HG03066 (cell line): ENCODE results near the gene IL21R.
A peak's percentile ranks its signal among the peaks of the same experiment; 100 is the strongest.
"Not testable (repeated sequence)": the region's sequence is repeated elsewhere in the genome, so short reads cannot be mapped to it uniquely, and the experiment has no call there.

Experiments
- ATAC-seq: cut with Tn5 transposase; IDR thresholded peaks from one replicate; pipeline ENCODE4 v1.9.1; 2021; ENCODE audit warnings: low read depth; ENCODE audit not compliant: unreplicated experiment

The IL21R gene

DNA sequence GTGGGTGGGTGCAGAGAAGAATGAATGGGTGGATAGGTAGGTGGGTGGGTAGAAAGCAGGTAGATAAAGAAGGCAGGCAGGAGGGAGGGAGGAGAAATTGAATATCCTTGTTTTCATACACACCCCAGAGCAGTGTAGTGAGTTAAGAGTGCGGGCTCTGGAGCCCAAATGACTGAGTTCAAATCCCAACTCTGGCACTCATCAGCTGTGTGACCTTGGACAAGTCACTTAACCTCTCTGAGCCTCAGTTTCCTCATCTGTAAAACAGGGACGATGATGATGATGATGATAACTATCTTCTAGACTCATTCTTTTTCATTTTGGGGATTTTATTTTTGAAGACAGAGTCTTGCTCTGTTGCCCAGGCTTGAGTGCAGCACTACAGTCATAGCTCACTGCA is 2.0 kb upstream of the IL21R start:
- ATAC-seq: no peak

DNA sequence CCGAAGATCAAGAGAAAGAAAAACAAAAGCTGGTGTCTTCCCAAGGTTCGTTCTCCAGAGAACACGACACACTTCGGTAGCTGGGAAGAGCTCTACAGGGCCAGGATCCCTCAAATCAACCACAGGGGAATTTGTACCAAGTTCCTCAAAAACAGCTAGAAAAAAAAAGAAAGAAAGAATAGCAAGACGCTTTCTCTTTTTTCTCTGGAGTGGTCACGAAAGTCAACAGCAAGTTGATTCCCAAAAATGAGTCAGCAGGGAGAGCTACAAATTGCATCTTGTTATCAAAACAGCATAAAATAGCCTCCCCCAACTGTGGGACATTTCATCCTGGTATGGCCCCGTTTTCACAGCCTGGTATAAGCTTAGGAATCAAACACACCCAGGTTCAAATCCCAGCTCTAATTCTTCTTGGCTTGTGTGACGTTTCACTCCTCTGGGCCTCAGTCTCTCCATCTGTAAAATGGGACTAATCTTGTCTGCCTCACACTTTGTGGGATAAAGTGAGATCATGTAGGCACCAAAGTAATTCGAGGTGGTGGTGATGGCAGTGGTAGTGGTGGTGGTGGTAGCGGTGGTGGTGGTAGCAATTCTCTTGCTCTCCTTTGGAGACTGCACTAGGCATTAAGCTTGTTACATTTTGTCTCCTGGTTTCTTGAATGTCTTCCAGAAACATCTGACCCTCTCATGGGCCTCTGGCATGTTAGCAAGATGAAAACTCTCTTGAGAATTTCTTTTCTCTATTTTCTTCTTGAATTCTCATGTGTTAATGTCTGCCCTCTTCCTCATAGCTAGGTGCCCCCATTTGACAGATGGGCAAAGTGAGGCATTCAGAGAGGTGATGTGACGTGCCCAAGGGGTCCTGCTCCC is 988 bp upstream of the IL21R start:
- no peak for ATAC-seq

DNA sequence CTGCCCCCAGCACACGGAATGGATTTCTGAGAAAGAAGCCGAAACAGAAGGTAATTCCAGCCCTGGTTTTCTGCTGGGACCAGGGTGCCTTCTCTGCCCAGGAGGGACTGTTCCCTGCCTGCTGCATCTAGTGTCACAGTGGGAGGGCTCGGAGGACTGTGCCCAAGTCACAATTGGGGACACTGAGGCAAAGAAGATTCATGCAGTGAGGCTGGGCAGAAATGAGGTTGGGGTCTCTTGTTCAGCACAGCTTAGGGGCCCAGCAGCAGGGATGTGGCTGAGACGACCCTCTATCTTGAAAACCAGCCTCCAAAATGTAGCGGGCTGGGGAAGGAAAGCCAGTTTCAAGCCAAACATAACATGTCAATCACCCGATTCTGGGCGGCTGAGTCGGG is 592 bp downstream of the IL21R start:
- ATAC-seq: no peak

DNA sequence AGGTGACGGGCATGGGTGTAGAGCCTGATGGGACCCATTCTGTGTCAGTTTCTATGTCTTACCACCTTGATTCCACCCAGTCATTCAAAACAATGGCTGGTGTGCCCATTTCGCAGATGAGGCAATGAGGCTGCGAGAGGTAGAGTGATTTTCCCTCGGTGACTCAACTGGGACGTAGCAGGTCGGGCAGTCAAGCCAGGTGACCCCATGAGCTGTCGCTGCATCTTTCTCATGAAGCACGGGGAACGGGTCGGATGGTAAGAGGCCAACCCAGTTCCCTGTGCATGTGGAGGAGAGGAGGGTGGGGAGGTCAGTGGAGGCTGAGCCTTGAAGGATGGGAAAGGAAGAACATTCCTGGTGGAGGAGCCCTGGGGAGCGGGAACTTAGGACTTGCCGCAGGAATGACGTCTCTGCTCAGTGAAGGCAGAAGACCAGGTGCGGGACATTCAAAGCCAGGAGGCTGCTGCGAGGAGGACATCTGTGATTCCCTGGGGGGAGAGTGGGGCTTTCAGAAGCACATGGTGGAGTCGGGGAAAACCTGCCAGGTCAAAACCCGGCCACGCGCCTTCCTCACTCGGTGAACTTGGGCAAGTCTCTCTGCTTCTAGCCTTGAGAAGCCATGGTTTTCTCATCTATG is 1.1 kb downstream of the IL21R start:
- no peak for ATAC-seq

DNA sequence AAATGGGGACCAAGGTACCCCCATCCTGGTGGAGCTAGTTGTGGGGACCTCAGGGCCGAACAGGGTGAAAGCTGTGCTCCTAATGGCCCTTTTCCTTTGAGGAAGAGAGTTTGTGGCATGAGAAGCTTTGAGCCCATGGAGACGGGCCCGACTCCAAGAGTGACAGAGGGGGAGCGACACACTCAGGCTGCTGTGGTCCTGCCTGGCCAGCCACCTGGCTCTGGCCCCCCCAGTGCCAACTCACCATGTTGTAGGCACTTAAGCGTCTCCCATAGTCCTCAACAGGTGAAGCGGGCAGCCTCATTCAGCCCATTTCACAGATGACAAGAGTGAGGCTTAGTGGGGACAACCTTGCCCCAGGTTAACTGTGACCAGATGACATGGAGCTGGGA is 1.6 kb downstream of the IL21R start:
- no peak for ATAC-seq

DNA sequence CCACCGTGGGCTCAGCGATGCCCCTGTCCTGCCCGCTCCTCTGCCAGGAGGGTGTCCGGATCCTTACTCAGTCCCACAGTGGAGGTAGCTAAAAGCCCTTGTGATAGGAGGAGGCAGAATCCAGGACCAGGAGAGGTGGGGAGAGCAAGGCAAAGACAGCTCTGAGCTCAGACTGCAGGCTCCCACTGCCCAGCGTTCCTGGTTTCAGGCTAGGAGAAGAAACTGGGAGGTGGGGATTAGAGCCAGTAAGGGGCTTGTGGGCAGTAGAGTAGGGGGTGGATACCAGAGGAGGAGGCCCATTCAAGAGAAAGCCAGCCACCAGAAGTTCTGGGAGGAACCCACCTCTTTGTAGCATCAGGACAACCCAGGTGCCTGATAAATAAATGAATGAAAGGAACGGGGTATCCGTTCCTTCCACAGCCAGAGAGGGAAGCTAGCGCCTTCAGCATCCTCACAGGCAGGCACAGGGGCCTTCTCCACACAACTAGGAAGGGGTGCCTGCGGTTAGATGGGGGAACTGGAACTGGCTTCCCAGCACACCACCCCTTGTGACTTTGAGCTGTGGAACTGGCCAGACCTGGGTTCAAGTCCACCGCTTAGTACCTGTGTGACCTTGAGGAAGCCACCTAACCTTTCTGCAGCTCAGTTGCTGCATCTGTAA is 2.3 kb downstream of the IL21R start:
- ATAC-seq: no peak

DNA sequence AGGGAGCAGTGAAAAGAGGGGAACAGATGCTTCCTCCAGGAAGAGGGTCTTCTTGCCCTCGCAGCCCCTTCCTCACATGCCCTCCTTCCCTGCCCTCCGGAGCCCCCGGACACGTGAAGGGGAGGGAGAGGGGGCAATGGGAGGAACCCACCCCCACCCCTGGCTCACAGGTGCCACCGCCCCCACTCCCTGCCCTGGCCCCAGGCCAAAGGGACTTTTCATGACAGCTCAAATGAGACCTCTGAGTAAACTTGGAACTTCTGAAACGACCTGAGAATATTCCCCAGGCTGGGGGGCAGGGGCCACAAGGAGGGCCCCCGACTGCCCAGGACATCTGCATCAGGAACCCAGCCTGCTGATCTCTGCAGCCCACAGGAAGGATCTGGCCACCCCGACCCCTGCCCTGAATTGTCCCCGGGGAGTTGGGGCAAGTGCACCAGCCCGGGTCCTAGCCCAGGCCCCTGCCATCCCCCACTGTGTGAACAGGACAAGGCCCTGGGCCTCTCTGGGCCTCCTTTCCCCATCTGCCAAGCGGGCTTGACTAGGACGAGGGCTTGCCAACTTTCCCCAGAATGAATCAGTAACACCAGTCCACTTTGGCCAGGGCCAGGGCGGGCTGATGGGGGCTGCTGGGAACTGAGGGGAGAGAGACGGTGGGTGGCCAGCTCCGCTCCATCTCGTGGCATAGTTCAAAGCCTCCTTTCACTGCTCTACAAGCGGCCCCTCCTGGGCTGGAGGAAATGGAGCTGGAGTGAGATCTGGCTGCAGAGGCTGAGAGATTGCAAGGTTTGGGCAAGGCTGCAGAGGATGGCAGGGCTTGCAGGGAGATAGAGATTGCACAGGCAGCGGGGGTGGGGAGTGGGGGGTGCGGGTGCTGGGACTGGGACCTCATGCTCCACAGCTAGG is 3.8 kb downstream of the IL21R start:
- no peak for ATAC-seq

DNA sequence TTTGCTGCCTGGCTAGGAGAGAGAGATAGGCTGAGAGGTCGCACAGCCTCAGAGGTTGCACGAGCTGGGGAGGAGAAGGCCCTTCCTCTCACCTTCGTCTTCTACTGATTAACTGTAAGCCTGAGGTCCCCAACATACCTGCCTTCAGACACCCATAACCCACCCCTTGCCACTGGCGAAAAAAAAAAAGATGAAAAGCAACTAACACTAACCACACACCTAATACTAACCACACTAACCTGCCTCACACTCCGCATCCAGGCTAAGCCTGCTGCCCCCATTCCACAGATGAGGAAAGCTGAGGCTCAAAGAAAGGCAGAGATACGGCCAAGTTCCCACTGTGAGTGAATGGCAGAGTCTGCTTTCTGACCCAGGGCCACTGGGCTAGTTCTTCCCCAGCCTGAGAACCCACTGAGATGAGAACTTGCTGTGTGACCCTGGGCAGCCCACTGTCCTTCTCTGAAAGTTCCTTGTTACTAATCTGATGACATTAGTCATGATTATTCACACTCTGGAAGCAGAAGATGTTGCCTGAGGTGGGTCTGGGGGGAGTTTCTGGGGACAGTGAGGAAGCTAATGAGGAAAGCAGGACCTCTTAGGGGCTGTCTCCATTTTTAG is 4.6 kb downstream of the IL21R start:
- ATAC-seq: no peak

DNA sequence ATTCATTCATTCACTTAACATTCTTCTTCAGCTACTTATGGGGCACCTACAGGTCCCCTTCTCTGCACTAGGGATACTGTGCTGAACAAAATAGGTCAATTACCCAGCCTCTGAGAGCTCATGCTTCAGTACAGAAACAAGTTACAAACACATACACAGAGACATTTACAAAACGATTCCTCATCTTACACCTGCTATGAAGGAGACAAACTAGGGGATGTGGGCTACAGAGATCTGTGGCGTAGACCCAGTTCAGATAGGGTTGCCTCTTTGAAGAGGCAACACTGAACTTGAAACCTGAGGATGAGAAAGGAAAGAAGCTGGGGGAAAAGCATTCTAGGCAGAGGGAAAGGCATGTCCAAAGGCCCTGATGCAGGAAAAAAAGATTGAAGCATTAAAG is 5.2 kb downstream of the IL21R start:
- ATAC-seq: no peak

DNA sequence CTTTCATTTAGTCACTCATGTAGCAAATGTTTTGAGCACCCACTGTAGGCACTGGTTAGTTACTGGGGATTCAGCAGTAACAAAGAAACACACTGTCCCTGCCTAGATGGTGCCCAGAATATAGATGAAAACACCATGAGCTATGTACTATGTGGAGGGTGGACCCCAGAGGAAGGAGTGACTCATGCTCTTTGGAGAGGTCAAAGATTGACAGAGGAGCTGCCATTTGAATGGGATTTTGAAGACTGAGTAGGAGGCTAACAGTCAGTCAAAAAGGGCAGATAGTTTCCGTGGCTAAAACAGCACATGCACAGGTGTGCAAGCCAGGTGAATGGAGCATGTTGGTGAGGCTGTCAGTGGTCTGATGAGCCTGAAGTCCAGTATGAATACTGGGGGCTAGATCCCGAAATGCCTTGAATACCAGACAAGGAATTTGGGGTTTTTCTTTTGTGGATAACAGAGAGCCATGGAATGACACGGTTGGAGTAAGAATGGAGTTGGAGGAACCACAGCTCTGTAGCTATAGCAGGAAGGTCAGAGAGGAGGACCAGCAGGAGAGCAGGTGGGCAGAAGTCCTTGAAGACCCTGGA is 6.1 kb downstream of the IL21R start:
- ATAC-seq: peak; percentile 42

DNA sequence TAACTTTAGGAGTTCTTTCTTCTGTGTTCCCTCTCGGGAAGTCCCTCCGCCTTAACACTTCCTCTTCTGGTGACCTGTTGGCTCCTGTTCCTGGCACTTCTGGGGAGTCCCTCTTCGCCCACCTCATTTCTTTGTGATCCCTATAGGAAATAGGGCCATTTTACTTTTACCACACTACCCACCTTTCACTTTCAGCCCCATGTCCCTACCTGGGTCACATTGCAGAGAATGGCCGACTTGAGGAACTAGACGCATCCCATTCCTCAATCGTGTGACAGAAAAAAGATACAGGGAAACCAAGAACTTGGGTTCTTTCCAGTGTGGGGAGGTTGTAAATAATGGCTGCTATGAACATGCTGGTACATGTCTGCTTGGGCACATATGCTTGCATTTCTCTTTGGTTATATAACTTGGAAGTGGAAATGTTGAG is 6.6 kb downstream of the IL21R start:
- peak; percentile 30 for ATAC-seq

DNA sequence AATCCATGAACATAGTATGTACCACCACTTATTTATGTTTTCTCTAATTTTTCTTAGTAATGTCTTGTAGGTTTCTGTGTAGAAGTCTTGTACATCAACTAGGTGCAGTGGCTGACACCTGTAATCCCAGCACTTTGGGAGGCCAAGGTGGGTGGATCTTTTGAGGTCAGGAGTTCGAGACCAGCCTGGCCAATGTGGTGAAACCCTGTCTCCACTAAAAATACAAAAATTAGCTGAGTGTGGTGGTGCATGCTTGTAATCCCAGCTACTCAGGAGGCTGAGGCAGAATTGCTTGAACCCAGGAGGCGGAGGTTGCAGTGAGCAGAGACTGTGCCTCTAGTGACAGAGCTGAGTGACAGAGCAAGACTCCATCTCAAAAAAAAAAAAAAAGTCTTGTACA is 8.0 kb downstream of the IL21R start:
- ATAC-seq: not testable (repeated sequence)

DNA sequence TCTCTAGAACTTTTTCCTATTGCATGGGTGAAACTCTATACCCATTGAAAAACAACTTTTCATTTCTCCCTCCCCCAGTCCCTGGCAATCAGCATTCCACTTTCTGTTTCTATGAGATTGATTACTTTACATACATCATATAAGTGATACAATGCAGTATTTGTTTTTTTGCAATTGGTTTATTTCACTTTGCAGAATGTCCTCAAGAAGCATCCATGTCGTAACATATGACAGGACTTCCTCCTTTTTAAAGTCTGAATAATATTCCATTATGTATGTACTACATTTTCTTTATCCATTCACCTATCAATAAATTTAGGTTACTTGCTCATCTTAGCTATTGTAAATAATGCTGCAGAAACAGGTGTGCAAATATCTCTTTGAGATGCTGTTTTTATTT is 8.8 kb downstream of the IL21R start:
- no peak for ATAC-seq

DNA sequence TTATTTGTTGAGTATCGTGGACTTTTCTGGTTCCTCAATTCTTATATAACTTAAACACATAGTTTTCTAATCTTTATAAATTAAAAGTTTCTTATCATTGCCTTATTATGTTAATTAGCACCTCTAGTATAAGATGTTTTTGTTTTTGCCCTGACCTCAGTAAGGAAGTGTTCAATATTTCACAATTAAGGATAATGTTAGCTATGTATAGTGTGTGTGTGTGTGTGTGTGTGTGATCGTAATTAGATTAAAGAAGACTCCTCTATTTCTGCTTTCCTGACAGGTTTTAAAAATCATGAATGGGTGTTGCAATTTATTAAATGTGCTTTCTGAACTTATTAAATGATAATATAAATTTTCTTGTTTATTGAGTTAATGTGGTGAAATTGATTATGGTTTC is 12.0 kb downstream of the IL21R start:
- ATAC-seq: no peak

DNA sequence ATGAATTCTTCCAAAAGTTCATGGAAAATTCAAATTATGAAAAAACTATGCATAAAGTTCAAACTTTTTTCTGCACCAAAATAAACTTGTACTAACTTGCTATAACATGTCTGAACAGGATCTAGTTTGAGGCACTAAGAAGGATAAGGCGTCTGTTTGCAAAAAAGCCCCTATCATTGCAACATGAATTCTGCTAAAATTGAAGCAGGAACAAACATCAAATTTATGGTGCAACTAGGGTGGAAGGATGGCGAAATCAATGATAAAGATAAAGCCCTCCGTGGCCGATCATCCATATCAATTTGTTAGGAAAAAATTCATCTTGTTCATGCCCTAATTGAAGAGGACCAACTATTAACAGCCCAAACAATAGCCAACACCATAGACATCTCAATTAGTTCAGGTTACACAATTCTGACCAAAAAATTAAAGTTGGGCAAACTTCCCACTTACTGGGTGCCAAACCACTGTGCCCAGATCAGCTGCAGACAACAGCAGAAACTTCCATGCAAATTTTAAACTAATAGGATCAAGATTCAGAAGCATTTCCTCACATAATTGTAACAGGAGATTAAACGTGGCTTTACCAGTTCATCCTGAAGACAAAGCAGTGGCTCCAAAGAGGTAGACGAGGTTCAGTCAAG is 12.9 kb downstream of the IL21R start:
- ATAC-seq: no peak

DNA sequence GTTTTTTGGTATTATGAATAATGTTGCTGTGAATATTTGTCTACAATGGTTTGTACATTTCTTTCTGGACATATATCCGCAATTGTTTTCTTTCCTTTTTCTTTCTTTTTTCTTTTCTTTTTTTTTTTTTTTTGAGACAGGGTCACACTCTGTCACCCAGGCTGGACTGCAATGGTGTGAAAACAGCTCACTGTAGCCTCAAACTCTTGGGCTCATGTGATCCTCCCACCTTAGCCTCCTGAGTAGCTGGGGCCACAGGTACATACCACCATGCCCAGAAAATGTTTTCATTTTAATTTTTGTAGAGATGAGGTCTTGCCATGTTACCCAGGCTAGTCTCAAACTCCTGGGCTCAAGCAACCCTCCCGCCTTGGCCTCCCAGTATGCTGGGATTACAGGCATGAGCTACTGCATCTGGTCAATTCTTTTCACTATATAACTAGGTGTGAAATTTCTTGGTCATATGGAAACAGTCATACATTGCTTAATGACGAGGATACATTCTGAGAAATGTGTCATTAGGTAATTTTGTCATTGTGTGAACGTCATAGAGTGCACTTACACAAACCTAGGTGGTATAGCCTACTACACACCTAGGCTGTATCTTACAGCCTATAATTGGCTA is 15.2 kb downstream of the IL21R start:
- ATAC-seq: no peak

DNA sequence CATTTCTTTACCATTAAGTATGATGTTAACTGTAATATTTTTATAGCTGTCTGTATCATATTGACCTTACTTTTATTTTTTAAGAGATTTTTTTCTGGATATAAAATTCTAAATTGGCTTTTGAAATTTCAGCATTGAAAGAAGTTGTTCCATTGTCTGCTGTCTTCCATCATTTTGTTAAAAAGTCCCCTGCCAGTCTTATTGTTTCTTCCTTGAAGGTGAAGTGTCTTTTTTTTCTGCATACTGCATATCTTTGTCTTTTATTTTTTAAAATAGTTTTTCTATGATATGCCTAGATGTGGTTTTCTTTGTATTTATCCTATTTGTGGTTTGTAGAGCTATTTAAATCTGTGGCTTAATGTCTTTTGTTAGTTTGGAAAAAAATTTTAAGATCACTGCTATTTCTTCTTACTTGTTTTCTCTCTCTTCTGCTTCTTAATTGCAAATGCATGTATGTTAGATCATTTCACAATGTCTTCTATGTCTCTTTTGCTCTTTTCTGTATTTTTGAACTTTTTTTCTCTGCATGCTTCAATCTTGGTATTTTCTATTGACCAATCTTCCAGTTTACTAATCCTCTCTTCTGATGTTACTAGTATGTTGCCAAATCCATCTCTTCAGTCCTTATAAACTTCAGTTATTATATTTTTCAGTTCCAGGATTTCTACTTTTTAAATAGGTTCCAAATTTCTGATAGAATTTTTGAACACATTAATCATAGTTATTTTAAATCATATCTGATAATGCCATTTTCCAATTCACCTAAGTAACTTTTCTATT is 20.2 kb downstream of the IL21R start:
- no peak for ATAC-seq
